Right cardiac atrium (tissue), 5 donors: ENCODE results near the gene FRMD4A. TPM values are rescaled to one million over a fixed set of nuclear protein-coding genes. Genes with fewer than 3 reads are reported as not detected.
"Not testable (repeated sequence)": the region's sequence is repeated elsewhere in the genome, so short reads cannot be mapped to it uniquely, and the experiment has no call there.

ENCODE experiments used
- ATAC-seq, 2 donors: fragments of 200-7000 bp; cut with Tn5 transposase; one replicate each; pipeline versions ENCODE4 v1.8.0 to v1.9.1; 2020; ENCODE audit warnings: moderate library complexity in 2 of 2, mild to moderate bottlenecking in 1 of 2
- DNase-seq, 3 donors: peaks; one replicate each; pipeline ENCODE4 v3.0.0-alpha.2; 2020
- H3K27ac ChIP-seq: one replicate; pipeline ENCODE4 v1.5.1; 2013; ENCODE audit warnings: mild to moderate bottlenecking, low read length, control low read depth, moderate library complexity
- H3K27me3 ChIP-seq: one replicate; pipeline ENCODE4 v1.6.1; 2013; ENCODE audit not compliant: control insufficient read depth, insufficient read depth
- H3K4me1 ChIP-seq: one replicate; pipeline ENCODE4 v1.6.1; 2013; ENCODE audit warnings: low read length; ENCODE audit not compliant: control insufficient read depth, insufficient read depth
- H3K4me3 ChIP-seq: one replicate; pipeline ENCODE4 v1.5.1; 2013; ENCODE audit warnings: low read length, control low read depth
- H3K9me3 ChIP-seq: one replicate; pipeline ENCODE4 v1.6.1; 2013; ENCODE audit warnings: low read length; ENCODE audit not compliant: control insufficient read depth
- WGBS: extraction: QIAGEN DNeasy Blood & Tissue Kit; methylation state at CpG from one replicate; pipeline ENCODE4 v1.1.7; 2013; 5-methylcytosine and 5-hydroxymethylcytosine counted together
- intact Hi-C, 4 donors: fragments of 100-400 bp; cut with DNase I; formaldehyde crosslinking; loops; one replicate each; pipeline versions ENCODE4 v1.11.0 to v1.14.0; 2022 to 2023
- polyA plus RNA-seq: library from polyadenylated mRNA; stranded (reverse); fragments of 200-250 nt; gene quantifications from one replicate; pipeline ENCODE4 v1.2.3, GENCODE V29; 2013
- total RNA-seq, 4 donors: library from RNA; stranded (reverse); fragmentation: NEBNext Ultra II Directional; extraction: Animal tissue kit (Norgen Biotek cat#: 25700); gene quantifications; one replicate each; pipeline ENCODE4 v1.2.1, GENCODE V29; 2021
- donor health status: healthy with polysubstance abuse.
- donor health status: DM: no; HTN: yes; CAD: no.
- donor health status: DM: no; HTN: no; CAD: no.
- donor health status: DM: no; HTN: yes; CAD: no; lungs with severe emphysema.
- donor health status: DM: yes; HTN: yes; CAD: no.

The FRMD4A gene
- total and polyA plus RNA-seq, 5 donors: 14.8 to 30.3 (median 25.1) TPM

GRCh38 chr10:14236341-14236740 lies 94.4 kb downstream of the FRMD4A start:
- Histone ChIP-seq H3K27ac (no peak overlapping the region), H3K4me1 (no peaks in the 10 kb centered on the region), H3K27me3 (no peaks in the 10 kb centered on the region), H3K4me3 (no peak overlapping the region), H3K9me3 (no peaks in the 10 kb centered on the region)
- WGBS: 65% methylated on average over 6 of the region's 6 CpGs
- ATAC-seq: no peak
- no peak for DNase-seq
- intact Hi-C loops: no loop called here

- Histone ChIP-seq H3K27ac (no peak overlapping the region), H3K4me1 (no peaks in the 10 kb centered on the region), H3K9me3 (no peaks in the 10 kb centered on the region), H3K4me3 (no peak overlapping the region), H3K27me3 (no peaks in the 10 kb centered on the region)
- 84% methylated on average over 11 of the region's 11 CpGs for WGBS
- intact Hi-C loops: no loop called here
- DNase-seq (no peak), ATAC-seq (no peak)
These were observed 95.0 kb downstream of the FRMD4A start for GRCh38 chr10:14235566-14236195.

- Histone ChIP-seq H3K4me1 (no peaks in the 10 kb centered on the region), H3K9me3 (no peaks in the 10 kb centered on the region), H3K4me3 (no peak overlapping the region), H3K27ac (no peak overlapping the region), H3K27me3 (peaks cover 5% of the 10 kb centered on the region)
- ATAC-seq: no peak
- DNase-seq: no peak
- 73% methylated on average over 4 of the region's 4 CpGs for WGBS
- intact Hi-C loops: no loop called here
These were observed 97.2 kb downstream of the FRMD4A start for GRCh38 chr10:14233566-14233965.

GRCh38 chr10:14228798-14229197 lies 101.9 kb downstream of the FRMD4A start:
- H3K9me3 ChIP-seq, H3K27me3 ChIP-seq, H3K4me1 ChIP-seq, H3K4me3 ChIP-seq, ATAC-seq, intact Hi-C loops, DNase-seq, H3K27ac ChIP-seq: not testable (repeated sequence)
- 68% methylated on average over 3 of the region's 3 CpGs for WGBS

GRCh38 chr10:14225379-14225778 lies 105.3 kb downstream of the FRMD4A start:
- Histone ChIP-seq H3K27me3 (peaks cover 5% of the 10 kb centered on the region), H3K4me3 (no peak overlapping the region), H3K4me1 (no peaks in the 10 kb centered on the region), H3K9me3 (no peaks in the 10 kb centered on the region), H3K27ac (no peak overlapping the region)
- 50% methylated on average over 4 of the region's 4 CpGs for WGBS
- intact Hi-C loops: no loop called here
- DNase-seq: no peak
- ATAC-seq: no peak

GRCh38 chr10:14220026-14220425 lies 110.7 kb downstream of the FRMD4A start:
- 55% methylated on average over 7 of the region's 7 CpGs for WGBS
- DNase-seq (no peak), ATAC-seq (no peak)
- H3K27ac ChIP-seq: no peak overlapping the region
- H3K27me3 ChIP-seq: no peaks in the 10 kb centered on the region
- no peak overlapping the region for H3K4me3 ChIP-seq
- intact Hi-C loops: no loop called here
- H3K9me3 ChIP-seq: no peaks in the 10 kb centered on the region
- no peaks in the 10 kb centered on the region for H3K4me1 ChIP-seq

- WGBS: 75% methylated on average over 5 of the region's 5 CpGs
- no peaks in the 10 kb centered on the region for H3K27me3 ChIP-seq
- DNase-seq (no peak), ATAC-seq (no peak)
- H3K4me1 ChIP-seq: no peaks in the 10 kb centered on the region
- no peak overlapping the region for H3K4me3 ChIP-seq
- H3K9me3 ChIP-seq: no peaks in the 10 kb centered on the region
- no peak overlapping the region for H3K27ac ChIP-seq
- intact Hi-C loops: no loop called here
These were observed 111.3 kb downstream of the FRMD4A start for GRCh38 chr10:14219411-14219810.

GRCh38 chr10:14215641-14216040 lies 115.1 kb downstream of the FRMD4A start:
- WGBS: 81% methylated on average over 7 of the region's 7 CpGs
- Histone ChIP-seq H3K27me3 (no peaks in the 10 kb centered on the region), H3K4me3 (no peak overlapping the region), H3K9me3 (no peaks in the 10 kb centered on the region), H3K4me1 (no peaks in the 10 kb centered on the region), H3K27ac (no peak overlapping the region)
- ATAC-seq: no peak
- intact Hi-C loops: no loop called here
- no peak for DNase-seq

- DNase-seq, H3K27me3 ChIP-seq, intact Hi-C loops, H3K27ac ChIP-seq, H3K9me3 ChIP-seq, H3K4me1 ChIP-seq, ATAC-seq, H3K4me3 ChIP-seq: not testable (repeated sequence)
- 77% methylated on average over 7 of the region's 7 CpGs for WGBS
These were observed 117.0 kb downstream of the FRMD4A start for GRCh38 chr10:14213703-14214102.

GRCh38 chr10:14211610-14212009 lies 119.1 kb downstream of the FRMD4A start:
- no peak overlapping the region for H3K27ac ChIP-seq
- no peaks in the 10 kb centered on the region for H3K9me3 ChIP-seq
- no peak overlapping the region for H3K4me3 ChIP-seq
- H3K4me1 ChIP-seq: no peaks in the 10 kb centered on the region
- intact Hi-C loops: no loop called here
- 72% methylated on average over 4 of the region's 4 CpGs for WGBS
- ATAC-seq (no peak), DNase-seq (no peak)
- no peaks in the 10 kb centered on the region for H3K27me3 ChIP-seq

- no peaks in the 10 kb centered on the region for H3K9me3 ChIP-seq
- H3K4me1 ChIP-seq: no peaks in the 10 kb centered on the region
- ATAC-seq: no peak
- WGBS: 82% methylated on average over 5 of the region's 5 CpGs
- no peak overlapping the region for H3K27ac ChIP-seq
- no peak for DNase-seq
- H3K27me3 ChIP-seq: no peaks in the 10 kb centered on the region
- intact Hi-C loops: no loop called here
- H3K4me3 ChIP-seq: no peak overlapping the region
These were observed 122.5 kb downstream of the FRMD4A start for GRCh38 chr10:14208231-14208630.

GRCh38 chr10:14205233-14205632 lies 125.5 kb downstream of the FRMD4A start:
- 95% methylated on average over 4 of the region's 4 CpGs for WGBS
- Histone ChIP-seq H3K4me3 (no peak overlapping the region), H3K4me1 (no peaks in the 10 kb centered on the region), H3K9me3 (no peaks in the 10 kb centered on the region), H3K27me3 (no peaks in the 10 kb centered on the region), H3K27ac (no peak overlapping the region)
- ATAC-seq: no peak
- intact Hi-C loops: no loop called here
- DNase-seq: no peak
